Measurements from ENCODE around the gene PROK1.
"Not testable (repeated sequence)": the region's sequence is repeated elsewhere in the genome, so short reads cannot be mapped to it uniquely, and the experiment has no call there.

The PROK1 gene, protein sequence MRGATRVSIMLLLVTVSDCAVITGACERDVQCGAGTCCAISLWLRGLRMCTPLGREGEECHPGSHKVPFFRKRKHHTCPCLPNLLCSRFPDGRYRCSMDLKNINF

GRCh38 chr1:110450929-110451328 lies at the start of gene PROK1:
Gene PROK1, plus strand, starts transcription at chr1:110451149. Its CDS starts 68 bp downstream, at chr1:110451217.
- DNase-seq = no peak

- DNase-seq = no peak
Observed at GRCh38 chr1:110403805-110404204, 47.1 kb upstream of the PROK1 start.

DNA sequence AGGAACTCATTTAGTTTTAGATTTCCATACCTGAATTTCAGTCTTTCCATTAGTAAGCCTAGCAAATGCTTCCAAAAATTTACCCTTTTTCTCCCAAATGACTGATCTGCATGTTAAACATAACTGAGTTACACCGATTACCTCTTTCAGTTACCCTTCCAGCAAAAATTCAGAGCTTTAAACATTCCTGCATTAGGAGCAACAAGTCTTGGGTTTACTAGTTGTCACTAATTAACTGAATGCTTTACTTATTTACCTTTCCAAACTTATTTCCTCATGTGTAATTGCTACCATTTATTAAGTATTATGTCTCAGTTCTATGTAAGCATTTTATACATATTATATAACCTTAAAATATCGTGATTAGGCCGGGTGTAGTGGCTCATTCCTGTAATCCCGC lies 46.5 kb upstream of the PROK1 start:
- DNase-seq = no peak

DNA sequence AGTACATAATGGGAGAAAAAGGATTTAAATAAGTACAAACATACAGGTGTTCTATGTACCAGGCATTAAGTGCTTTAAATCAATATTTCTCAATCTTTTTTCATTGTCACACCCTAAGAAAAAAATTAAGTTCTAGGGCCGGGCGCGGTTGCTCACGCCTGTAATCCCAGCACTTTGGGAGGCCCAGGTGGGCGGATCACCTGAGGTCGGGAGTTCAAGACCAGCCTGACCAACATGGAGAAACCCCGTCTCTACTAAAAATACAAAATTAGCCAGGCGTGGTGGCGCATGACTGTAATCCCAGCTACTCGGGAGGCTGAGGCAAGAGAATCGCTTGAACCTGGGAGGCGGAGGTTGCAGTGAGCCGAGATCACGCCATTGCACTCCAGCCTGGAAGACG lies 44.5 kb upstream of the PROK1 start:
- not testable (repeated sequence) for DNase-seq

DNA sequence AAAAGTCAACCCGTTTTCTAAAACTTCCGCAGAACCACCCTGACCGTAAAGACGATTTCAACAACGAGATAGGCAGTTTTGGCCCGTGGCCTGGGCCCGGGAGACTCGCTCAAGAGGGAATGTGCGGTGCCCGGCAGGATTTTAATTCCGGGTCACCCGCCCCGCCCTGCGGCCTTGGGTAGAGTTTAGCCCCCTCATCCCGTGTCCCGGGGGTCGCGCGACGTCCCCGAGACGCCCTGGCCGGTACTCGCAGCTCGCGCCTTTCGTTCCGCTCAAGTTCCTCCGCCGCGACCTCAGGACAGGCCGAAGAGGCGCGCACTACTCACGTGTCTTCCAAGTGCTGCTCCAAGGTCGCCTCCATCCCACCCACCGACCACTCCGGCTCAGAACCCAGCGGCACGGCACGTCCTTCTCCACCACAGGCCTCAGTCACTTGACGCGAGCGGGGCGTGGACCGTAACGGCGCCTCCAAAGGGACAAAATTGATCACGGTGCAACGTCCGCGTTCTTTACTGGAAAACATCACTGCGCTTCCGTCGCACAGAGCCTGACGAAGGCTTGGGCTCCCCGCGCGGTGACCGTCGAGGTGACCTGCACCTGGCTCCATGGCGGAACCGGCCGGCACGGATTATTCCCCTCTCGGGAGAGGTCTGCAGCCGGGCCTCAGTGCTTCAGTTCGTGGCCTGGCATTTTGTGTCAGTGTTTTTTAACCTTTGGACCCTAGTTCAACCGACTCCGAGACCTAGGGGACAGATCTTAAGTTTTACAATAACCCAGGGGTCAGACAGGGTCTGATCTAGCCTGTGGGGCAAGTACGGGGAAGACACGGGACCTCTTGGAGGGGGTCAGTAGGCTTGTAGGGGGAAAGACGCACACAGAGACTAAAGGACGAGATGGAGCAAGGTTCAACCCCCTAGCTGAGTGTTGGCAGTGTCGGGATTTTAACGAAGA lies 43.4 kb upstream of the PROK1 start, which contains the start of gene LAMTOR5:
Gene LAMTOR5, minus strand, starts transcription at position 435 of the 951 bp plus-strand sequence. Its CDS starts 74 bp downstream, at position 361.
- peak; percentile 84 for DNase-seq

GRCh38 chr1:110408488-110408887 lies 42.5 kb upstream of the PROK1 start:
- DNase-seq = no peak

DNA sequence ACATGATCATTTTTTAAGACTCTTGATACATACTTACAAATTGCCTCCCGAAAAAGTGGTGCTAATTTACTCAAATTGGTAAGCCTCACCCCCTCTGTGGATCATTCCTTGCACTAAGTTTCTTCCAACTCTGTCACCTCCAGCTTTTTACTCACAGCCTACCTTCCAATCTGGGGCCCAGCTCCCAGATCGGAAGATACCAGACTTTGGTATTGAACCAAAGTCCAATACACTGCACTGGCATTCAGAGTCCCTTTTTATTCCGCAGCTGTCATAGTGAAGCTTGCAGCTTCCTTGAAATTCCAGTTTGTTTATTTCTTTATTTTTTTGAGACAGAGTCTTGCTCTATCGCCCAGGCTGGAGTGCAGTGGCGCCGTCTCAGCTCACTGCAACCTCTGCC lies 41.6 kb upstream of the PROK1 start:
- DNase-seq = no peak

DNA sequence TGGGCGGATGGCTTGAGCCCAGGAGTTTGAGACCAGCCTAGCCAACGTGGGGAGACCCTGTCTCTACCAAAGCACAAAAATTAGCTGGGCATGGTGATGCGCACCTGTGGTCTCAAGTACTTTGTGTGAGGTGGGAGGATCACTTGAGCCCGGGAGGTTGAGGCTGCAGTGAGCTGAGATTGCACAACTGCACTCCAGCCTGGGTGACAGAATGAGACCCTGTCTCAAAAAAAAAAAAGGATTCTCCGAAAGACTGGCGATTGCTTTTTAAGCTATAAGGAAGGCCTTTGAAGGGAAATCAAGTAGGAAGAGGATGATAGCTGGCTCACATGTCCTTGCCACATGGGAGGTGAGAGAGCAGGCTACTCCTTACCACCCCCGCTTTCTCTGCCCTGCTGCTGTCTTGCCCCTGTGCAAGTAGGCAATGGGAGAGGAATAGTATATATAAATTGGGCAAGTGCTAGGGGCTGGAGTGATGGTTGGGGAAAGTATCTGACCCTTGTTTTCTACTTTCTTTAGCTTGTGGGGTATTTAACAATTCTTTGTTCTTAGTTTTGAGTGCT lies 39.7 kb upstream of the PROK1 start:
- no peak for DNase-seq

DNA sequence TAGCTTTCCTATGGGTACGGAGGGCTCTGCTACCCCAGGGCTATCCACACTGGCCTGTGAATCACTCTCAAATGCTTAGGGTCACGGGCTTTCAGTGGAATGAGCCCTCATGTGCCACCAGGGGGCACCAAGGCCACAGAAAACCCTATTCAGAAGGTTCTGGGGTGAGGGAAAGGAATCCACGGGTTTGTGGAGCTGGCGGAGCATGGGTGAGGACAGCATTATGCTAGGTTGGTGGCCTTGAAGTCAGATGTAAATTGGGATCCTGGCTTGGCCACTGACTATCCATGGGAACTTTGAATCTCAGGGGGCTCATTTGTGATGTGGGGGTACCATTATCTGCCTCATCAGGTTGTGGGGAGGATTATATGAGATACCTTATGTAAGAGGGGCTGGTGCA lies 38.4 kb upstream of the PROK1 start:
- peak; percentile 17 for DNase-seq

DNA sequence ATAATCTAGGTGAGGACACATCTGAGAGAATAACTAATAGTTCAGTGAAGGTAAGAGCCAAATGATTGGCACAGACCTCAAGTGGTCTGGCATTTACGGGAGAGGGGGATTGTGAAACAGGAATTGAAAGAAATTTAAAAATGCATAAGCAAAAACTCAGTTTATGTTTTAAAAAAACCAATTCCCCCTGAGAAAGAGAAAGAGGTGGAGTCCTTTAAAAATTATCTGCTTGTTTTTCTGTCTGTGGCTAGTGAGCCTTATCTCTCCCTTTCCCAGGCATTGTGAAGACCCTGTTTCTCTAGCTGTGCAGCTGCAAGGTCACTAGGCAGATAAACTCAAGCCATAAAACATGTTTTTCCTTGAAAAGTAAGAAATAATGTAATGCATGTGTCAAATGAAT lies 37.9 kb upstream of the PROK1 start:
- not testable (repeated sequence) for DNase-seq

DNA sequence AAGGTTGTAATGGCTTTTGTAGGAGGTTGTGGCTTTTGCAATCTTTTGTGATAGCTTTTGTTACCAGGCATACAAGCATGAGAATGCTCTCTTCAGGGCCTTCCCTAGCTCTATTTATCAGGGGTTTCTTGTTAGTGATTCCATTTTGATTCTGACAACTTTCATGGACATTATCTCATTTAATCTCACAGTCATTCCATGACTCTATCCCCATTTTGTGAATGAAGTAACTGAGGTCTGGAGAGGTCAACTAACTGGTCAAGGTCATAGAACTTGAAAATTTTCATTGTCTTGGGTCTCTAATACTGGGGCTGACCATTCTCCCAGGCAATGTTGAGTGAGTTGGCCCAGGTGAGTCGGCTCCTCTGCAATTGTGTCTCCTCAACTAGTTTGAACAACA lies 32.2 kb upstream of the PROK1 start:
- DNase-seq = no peak

- DNase-seq = no peak
Observed at GRCh38 chr1:110420023-110420662, 30.8 kb upstream of the PROK1 start.

DNA sequence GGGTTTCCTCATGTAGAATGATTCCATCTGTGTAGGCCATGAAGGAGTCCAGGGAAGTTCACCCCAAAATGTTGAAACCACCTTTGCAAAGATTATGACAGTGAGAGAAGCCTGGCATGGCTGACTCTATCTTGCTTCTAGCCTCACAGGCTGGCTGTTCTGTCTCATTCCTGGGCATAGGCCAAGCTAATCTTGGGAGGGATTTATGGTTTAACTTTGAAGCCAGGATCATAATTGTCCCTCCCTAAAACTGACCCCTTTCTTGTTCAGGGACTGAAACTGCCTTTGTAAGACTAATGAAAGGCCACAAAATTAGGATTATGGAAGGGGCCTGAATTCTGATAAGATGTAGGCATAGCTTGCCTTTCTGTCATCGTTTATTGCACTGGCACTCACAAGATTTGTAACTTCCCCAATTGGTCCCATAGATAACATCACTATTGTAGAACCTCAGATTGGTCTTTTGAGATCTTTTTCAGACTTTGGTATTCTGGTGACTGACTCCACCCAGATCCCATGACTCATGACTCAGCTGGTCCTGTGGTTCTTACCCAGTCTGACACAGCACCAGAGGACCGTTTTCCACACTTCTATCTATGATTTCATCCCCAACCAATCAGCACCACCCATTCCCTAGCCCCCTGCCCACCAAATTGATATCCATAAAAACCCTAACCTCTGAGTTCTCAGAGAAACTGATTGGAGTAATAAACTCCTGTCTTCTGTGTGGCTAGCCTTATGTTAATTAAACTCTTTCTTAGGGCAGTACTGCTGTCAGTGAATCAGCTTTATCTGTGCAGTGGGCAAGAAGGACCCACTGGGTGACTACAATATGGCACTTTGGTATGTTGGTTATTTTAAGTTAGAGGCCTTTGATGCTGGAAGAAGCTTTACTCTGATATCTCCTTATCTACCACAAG lies 29.8 kb upstream of the PROK1 start:
- DNase-seq = no peak

DNA sequence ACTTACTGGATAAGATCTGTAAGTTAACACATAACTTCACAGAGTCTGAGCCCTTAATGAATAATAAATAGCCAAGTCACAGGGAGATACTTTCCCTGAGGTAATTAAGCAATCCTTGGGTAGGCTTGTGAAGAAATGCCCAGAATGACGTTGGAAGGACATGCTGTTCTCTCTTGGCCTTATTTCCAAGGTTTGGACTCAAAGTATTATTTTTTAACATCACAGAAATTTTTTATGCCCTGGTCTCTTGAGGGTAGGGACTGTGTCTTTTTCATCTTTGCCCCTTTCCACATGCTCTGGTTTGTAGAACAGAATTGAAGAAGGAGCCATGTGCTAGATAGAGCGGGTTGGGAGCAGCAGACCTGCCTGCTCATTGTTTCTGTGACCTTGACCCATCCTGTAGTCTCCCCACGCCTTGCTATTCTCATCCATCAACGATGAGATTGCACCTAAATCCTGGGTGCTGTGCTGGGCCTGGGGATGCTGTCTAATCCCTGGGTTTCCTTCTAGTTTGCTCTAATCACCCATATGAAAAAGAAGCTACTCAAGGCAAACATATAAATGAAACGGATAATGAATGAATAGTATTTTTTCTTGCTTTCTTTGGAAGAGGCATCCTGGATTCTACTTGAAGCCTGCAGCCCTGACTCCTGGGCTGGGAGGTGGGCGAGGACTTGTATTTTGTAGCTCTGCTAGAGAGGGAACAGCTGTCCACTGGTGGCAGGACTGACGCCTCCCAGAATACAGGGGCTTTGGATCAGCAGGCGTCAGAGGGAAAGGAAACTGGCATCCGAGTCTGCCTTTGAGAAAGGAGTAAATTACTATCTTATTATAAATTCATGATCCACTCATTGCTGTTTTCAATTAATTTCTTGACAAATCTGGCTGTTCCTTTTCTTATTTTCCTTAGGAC lies 26.0 kb upstream of the PROK1 start:
- DNase-seq = no peak

DNA sequence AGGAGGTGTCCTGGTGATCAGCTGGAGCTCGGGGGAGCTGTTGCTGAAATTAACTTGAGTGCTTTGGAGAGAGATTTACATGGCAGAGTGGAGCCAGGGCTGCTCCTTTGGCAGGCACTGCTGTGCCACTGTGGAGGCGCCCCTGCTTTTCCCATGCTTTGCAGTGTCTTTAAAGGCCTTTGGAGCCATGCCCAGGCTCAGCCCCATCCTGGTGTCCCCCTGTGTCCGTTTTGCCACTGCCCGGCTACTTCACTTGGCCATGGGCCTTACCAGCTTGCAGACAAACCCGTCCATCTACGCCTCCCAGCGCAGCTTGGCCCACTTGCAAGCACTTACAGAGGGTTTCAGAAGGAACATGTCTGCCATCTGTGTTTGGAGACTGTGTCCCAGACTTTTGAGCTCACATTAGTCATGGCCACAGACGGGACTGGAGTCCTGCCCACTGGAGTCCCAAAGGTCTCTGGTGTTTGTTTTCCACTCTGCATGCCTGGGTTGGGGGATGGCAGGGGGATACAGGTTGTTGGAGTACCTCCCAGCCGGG lies 25.3 kb upstream of the PROK1 start:
- DNase-seq = no peak

DNA sequence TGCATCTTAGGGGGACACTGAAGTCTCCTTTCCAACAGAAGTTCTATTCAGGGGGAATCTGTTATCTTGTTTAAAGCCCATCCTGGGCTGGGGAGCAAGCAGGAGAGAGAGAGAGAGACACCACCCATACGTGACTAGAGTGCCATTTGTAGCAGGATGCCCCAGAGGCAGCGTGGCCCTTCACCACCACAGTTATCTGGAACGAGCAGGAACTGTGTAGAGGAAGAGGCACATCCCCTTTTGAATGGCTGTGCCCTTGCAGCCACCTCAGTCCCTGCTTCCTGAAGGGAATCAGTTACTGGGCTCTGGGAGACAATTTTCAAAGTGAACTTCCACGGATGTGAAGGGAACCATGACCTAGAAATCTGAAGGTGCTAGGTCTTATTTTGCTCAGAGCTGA lies 24.1 kb upstream of the PROK1 start:
- no peak for DNase-seq

- DNase-seq = no peak
Observed at GRCh38 chr1:110428946-110429345, 22.0 kb upstream of the PROK1 start.

GRCh38 chr1:110430366-110430765 lies 20.6 kb upstream of the PROK1 start:
- no peak for DNase-seq

DNA sequence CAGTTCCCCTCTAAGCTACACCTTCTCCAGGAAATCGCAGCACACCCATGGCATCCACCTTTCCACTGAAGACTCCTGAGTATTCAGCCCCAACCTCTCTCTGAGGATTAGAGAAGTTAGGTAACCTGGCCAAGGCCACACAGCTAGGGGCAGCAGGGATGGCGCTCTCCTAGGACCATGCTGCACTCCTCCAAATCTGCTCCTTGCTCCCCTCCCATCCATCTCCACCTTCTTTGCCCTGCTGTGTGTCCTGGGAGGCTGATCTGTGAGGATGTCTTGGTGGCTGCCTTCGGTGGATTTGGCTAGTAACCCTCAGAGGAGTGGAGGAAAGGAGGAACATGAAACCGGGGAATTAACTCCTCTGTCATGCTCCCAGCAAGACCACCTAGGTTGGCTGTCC lies 20.0 kb upstream of the PROK1 start:
- DNase-seq = no peak

GRCh38 chr1:110433213-110433612 lies 17.7 kb upstream of the PROK1 start:
- no peak for DNase-seq

- DNase-seq = no peak
Observed at GRCh38 chr1:110433803-110434202, 17.1 kb upstream of the PROK1 start.
